GM19438 (cell line): ENCODE measurements around the gene MPHOSPH9.
A peak's percentile ranks its signal among the peaks of the same experiment; 100 is the strongest.

ENCODE experiments used
- ATAC-seq: cut with Tn5 transposase; IDR thresholded peaks from one replicate; pipeline ENCODE4 v1.9.1; 2021; ENCODE audit warnings: low read depth; ENCODE audit not compliant: unreplicated experiment

MPHOSPH9 gene

GRCh38 chr12:123134271-123134671, 98.7 kb downstream of the MPHOSPH9 start:
- no peak for ATAC-seq

- ATAC-seq: no peak
Measured at GRCh38 chr12:123133701-123134100, 99.2 kb downstream of the MPHOSPH9 start.

GRCh38 chr12:123132951-123133619, 99.9 kb downstream of the MPHOSPH9 start:
- no peak for ATAC-seq

GRCh38 chr12:123131879-123132402, 101.0 kb downstream of the MPHOSPH9 start:
- ATAC-seq: no peak

GRCh38 chr12:123131291-123131832, 101.6 kb downstream of the MPHOSPH9 start:
- ATAC-seq: no peak

GRCh38 chr12:123129621-123130020, 103.3 kb downstream of the MPHOSPH9 start:
- no peak for ATAC-seq

- no peak for ATAC-seq
Measured at GRCh38 chr12:123127182-123127495, 105.8 kb downstream of the MPHOSPH9 start.

GRCh38 chr12:123126294-123127181, 106.4 kb downstream of the MPHOSPH9 start:
- no peak for ATAC-seq

GRCh38 chr12:123122626-123123025, 110.3 kb downstream of the MPHOSPH9 start:
- ATAC-seq: no peak

- ATAC-seq: no peak
Measured at GRCh38 chr12:123121670-123122069, 111.3 kb downstream of the MPHOSPH9 start.

GRCh38 chr12:123120452-123121166, 112.3 kb downstream of the MPHOSPH9 start:
- peak; percentile 7 for ATAC-seq

GRCh38 chr12:123119808-123120207, 113.1 kb downstream of the MPHOSPH9 start:
- peak; percentile 79 for ATAC-seq

GRCh38 chr12:123118497-123118896, 114.4 kb downstream of the MPHOSPH9 start:
- ATAC-seq: no peak

- ATAC-seq: no peak
Measured at GRCh38 chr12:123115409-123116121, 117.4 kb downstream of the MPHOSPH9 start.

GRCh38 chr12:123114304-123115083, 118.4 kb downstream of the MPHOSPH9 start:
- ATAC-seq: no peak

GRCh38 chr12:123113026-123113425, 119.9 kb downstream of the MPHOSPH9 start:
- no peak for ATAC-seq

- no peak for ATAC-seq
Measured at GRCh38 chr12:123111498-123112165, 121.3 kb downstream of the MPHOSPH9 start.

GRCh38 chr12:123109319-123109772, 123.6 kb downstream of the MPHOSPH9 start:
- no peak for ATAC-seq

GRCh38 chr12:123108682-123109066, 124.3 kb downstream of the MPHOSPH9 start:
- ATAC-seq: no peak
